ENCODE data around the gene SVBP.

The SVBP gene

DNA sequence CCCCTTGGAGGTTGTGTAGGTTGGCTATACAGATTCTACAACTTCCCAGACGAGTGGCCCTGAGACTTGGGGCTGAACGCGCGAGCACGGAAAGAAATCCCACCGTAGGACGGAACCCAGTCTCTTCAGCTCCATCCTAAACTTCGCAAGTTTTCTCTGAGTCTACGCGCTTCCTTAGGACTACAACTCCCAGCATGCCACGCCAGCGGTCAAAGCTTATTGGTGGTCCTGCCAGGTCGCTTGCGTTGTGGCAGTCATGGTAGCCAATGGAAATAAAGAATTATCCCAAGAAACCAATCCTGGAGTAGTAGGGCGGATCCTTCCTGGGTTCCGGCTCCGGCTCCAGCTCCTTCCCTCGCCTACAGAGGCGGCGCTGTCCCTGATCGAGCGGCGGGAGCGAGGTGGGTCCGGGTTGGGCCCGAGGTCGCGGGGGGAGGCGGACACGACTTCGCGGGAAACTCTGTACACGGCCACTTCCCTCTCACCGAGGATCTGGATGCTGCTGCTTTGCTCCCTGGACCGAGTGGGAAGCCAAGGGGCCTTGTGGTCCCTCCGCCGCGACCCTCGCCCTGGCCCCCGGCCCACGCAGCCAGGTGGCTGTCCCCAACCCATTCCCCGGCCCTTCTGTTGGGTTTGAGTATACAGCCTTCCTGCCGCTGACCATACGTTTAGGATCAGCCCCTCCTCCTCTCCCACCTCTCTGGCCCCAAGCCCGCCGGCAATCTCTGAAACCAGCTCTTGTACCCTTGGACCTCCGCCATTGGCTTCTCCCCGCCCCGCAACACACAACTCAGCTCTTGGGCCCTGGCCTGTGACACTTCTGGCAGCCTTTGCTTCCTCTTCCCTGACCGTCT lies 29.3 kb upstream of the SVBP start, which contains the start of gene ZNF691 (continued):
- no peak for TF ChIP-seq ZNF624 (tag by site-specific recombination; IDR thresholded peaks at IDR 0.05)
- TF ChIP-seq PRDM1 (tag by site-specific recombination; IDR thresholded peaks at IDR 0.05): no peak
- TF ChIP-seq ZNF513 (tag by site-specific recombination; IDR thresholded peaks at IDR 0.05): no peak
- no peak for TF ChIP-seq ZNF16 (tag by site-specific recombination; IDR thresholded peaks at IDR 0.05; ENCODE audit: low read depth)
- TF ChIP-seq ZFHX2 (tag by site-specific recombination; conservative IDR thresholded peaks at IDR 0.05): peak; percentile 86
- TF ChIP-seq ZNF830 (tag by site-specific recombination; IDR thresholded peaks at IDR 0.05; ENCODE audit: low read depth): no peak
- TF ChIP-seq ZNF24 (tag by site-specific recombination; IDR thresholded peaks at IDR 0.05): peak; percentile 35; the same call in 1 of the 2 replicates
- TF ChIP-seq, protein P1, sequence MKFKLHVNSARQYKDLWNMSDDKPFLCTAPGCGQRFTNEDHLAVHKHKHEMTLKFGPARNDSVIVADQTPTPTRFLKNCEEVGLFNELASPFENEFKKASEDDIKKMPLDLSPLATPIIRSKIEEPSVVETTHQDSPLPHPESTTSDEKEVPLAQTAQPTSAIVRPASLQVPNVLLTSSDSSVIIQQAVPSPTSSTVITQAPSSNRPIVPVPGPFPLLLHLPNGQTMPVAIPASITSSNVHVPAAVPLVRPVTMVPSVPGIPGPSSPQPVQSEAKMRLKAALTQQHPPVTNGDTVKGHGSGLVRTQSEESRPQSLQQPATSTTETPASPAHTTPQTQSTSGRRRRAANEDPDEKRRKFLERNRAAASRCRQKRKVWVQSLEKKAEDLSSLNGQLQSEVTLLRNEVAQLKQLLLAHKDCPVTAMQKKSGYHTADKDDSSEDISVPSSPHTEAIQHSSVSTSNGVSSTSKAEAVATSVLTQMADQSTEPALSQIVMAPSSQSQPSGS (tag by site-specific recombination; IDR thresholded peaks at IDR 0.05; ENCODE audit: low read depth): no peak
- TF ChIP-seq ZNF114 (tag by site-specific recombination; IDR thresholded peaks at IDR 0.05): no peak
- TF ChIP-seq ZNF548 (tag by site-specific recombination; IDR thresholded peaks at IDR 0.05): no peak; the same call in 1 of the 2 replicates
- peak; percentile 96 for TF ChIP-seq ZNF692 (tag by site-specific recombination; IDR thresholded peaks at IDR 0.05)
- peak; percentile 86 for TF ChIP-seq PBX3 (CRISPR knock-in tag; IDR thresholded peaks at IDR 0.05)
- TF ChIP-seq REPIN1 (tag by site-specific recombination; IDR thresholded peaks at IDR 0.05; ENCODE audit: low read depth): 0 out of 2 replicates have a peak, but pooled peaks have one; percentile 6
- TF ChIP-seq ZNF155 (tag by site-specific recombination; IDR thresholded peaks at IDR 0.05): no peak
- TF ChIP-seq ZNF514 (tag by site-specific recombination; IDR thresholded peaks at IDR 0.05): no peak
- no peak for TF ChIP-seq SCRT2 (tag by site-specific recombination; IDR thresholded peaks at IDR 0.05)
- no peak for TF ChIP-seq ZIC2 (tag by site-specific recombination; IDR thresholded peaks at IDR 0.05)
- no peak for TF ChIP-seq ZNF202 (tag by site-specific recombination; IDR thresholded peaks at IDR 0.05; ENCODE audit: borderline replicate concordance)
- TF ChIP-seq ZNF266 (tag by site-specific recombination; IDR thresholded peaks at IDR 0.05; ENCODE audit: low read depth): no peak
- peak; percentile 96 for TF ChIP-seq ZNF76 (tag by site-specific recombination; IDR thresholded peaks at IDR 0.05; ENCODE audit: borderline replicate concordance, low read depth)
- no peak for TF ChIP-seq OVOL3 (tag by site-specific recombination; IDR thresholded peaks at IDR 0.05)
- no peak for TF ChIP-seq ZNF837 (tag by site-specific recombination; IDR thresholded peaks at IDR 0.05)
- TF ChIP-seq ZSCAN30 (tag by site-specific recombination; IDR thresholded peaks at IDR 0.05): 0 out of 2 replicates have a peak, but pooled peaks have one; percentile 30
- no peak for TF ChIP-seq ZNF157 (tag by site-specific recombination; IDR thresholded peaks at IDR 0.05)
- TF ChIP-seq ZNF843 (tag by site-specific recombination; IDR thresholded peaks at IDR 0.05): no peak
- no peak for TF ChIP-seq ZNF138 (tag by site-specific recombination; IDR thresholded peaks at IDR 0.05; ENCODE audit: borderline replicate concordance)
- TF ChIP-seq ZNF404 (tag by site-specific recombination; IDR thresholded peaks at IDR 0.05): no peak
- no peak for TF ChIP-seq SALL2 (tag by site-specific recombination; IDR thresholded peaks at IDR 0.05; ENCODE audit: borderline replicate concordance)
- no peak for TF ChIP-seq MYNN (tag by site-specific recombination; IDR thresholded peaks at IDR 0.05; ENCODE audit: borderline replicate concordance)
- TF ChIP-seq ZBTB7A (tag by site-specific recombination; IDR thresholded peaks at IDR 0.05; ENCODE audit: low read depth): peak; percentile 92
- no peak for TF ChIP-seq OSR2 (tag by site-specific recombination; IDR thresholded peaks at IDR 0.05)
- TF ChIP-seq SCRT1 (tag by site-specific recombination; IDR thresholded peaks at IDR 0.05; ENCODE audit: borderline replicate concordance): no peak
- TF ChIP-seq ZNF239 (tag by site-specific recombination; IDR thresholded peaks at IDR 0.05): no peak
- no peak for TF ChIP-seq ZNF366 (tag by site-specific recombination; conservative IDR thresholded peaks at IDR 0.05)
